HEK293 (cell line): ENCODE data around the gene ZNF865.

ENCODE experiments used
- GLI2 ChIP-seq: fragments of 450-650 bp; formaldehyde crosslinking; IDR thresholded peaks from 2 replicates; pipeline ENCODE4; 2017; ENCODE audit warnings: missing biosample characterization, missing genetic modification characterization, low read depth, borderline replicate concordance
- GLIS1 ChIP-seq: fragments of 450-650 bp; formaldehyde crosslinking; IDR thresholded peaks from 2 replicates; pipeline ENCODE4 v1.5.1; 2016; ENCODE audit warnings: missing biosample characterization, missing genetic modification characterization
- HOXC10 ChIP-seq: sonication (generic); formaldehyde crosslinking; IDR thresholded peaks from 2 replicates; pipeline ENCODE4 v1.8.1; 2023; ENCODE audit warnings: mild to moderate bottlenecking, missing genetic modification reagents
- IKZF3 ChIP-seq: fragments of 450-650 bp; IDR thresholded peaks from 2 replicates; pipeline ENCODE4 v1.5.0; 2018; ENCODE audit warnings: missing biosample characterization, mild to moderate bottlenecking, missing genetic modification characterization, moderate library complexity
- KLF9 ChIP-seq: fragments of 450-650 bp; formaldehyde crosslinking; IDR thresholded peaks from 2 replicates; pipeline ENCODE4 v1.5.1; 2016; ENCODE audit warnings: missing biosample characterization, missing genetic modification characterization, low read depth
- OVOL3 ChIP-seq: fragments of 450-650 bp; formaldehyde crosslinking; IDR thresholded peaks from 2 replicates; pipeline ENCODE4 v1.5.1; 2016; ENCODE audit warnings: missing biosample characterization, missing genetic modification characterization
- REPIN1 ChIP-seq: fragments of 450-650 bp; formaldehyde crosslinking; IDR thresholded peaks from 2 replicates; pipeline ENCODE4 v1.5.1; 2017; ENCODE audit warnings: missing biosample characterization, missing genetic modification characterization, low read depth
- WT1 ChIP-seq: fragments of 450-650 bp; formaldehyde crosslinking; IDR thresholded peaks from 2 replicates; pipeline ENCODE4 v1.5.1; 2016; ENCODE audit warnings: missing biosample characterization, missing genetic modification characterization
- YY2 ChIP-seq: fragments of 450-650 bp; formaldehyde crosslinking; IDR thresholded peaks from 2 replicates; pipeline ENCODE4 v1.5.1; 2016; ENCODE audit warnings: missing biosample characterization, missing genetic modification characterization
- ZNF121 ChIP-seq: fragments of 450-650 bp; formaldehyde crosslinking; IDR thresholded peaks from 2 replicates; pipeline ENCODE4 v1.5.1; 2016; ENCODE audit warnings: missing biosample characterization, missing genetic modification characterization
- ZNF138 ChIP-seq: fragments of 450-650 bp; formaldehyde crosslinking; IDR thresholded peaks from 2 replicates; pipeline ENCODE4 v1.5.1; 2016; ENCODE audit warnings: missing biosample characterization, missing genetic modification characterization, borderline replicate concordance
- ZNF146 ChIP-seq: fragments of 450-650 bp; formaldehyde crosslinking; IDR thresholded peaks from 2 replicates; pipeline ENCODE4 v1.5.1; 2016; ENCODE audit warnings: missing biosample characterization, missing genetic modification characterization
- ZNF155 ChIP-seq: fragments of 450-650 bp; formaldehyde crosslinking; IDR thresholded peaks from 2 replicates; pipeline ENCODE4 v1.5.1; 2016; ENCODE audit warnings: missing biosample characterization, missing genetic modification characterization
- ZNF16 ChIP-seq: fragments of 450-650 bp; formaldehyde crosslinking; IDR thresholded peaks from 2 replicates; pipeline ENCODE4 v1.5.1; 2016; ENCODE audit warnings: low read depth, missing biosample characterization, missing genetic modification characterization
- ZNF214 ChIP-seq: fragments of 450-650 bp; formaldehyde crosslinking; IDR thresholded peaks from 2 replicates; pipeline ENCODE4 v1.5.1; 2017; ENCODE audit warnings: missing biosample characterization, mild to moderate bottlenecking, missing genetic modification characterization, borderline replicate concordance
- ZNF248 ChIP-seq: fragments of 450-650 bp; formaldehyde crosslinking; IDR thresholded peaks from 2 replicates; pipeline ENCODE4 v1.5.1; 2017; ENCODE audit warnings: missing biosample characterization, missing genetic modification characterization
- ZNF341 ChIP-seq: fragments of 450-650 bp; formaldehyde crosslinking; IDR thresholded peaks from 2 replicates; pipeline ENCODE4; 2016; ENCODE audit warnings: low read depth, missing biosample characterization, missing genetic modification characterization
- ZNF391 ChIP-seq: fragments of 450-650 bp; formaldehyde crosslinking; IDR thresholded peaks from 2 replicates; pipeline ENCODE4 v1.5.1; 2016; ENCODE audit warnings: low read depth, missing biosample characterization, missing genetic modification characterization, borderline replicate concordance
- ZNF423 ChIP-seq: fragments of 450-650 bp; formaldehyde crosslinking; IDR thresholded peaks from 2 replicates; pipeline ENCODE4 v1.5.1; 2016; ENCODE audit warnings: missing biosample characterization, missing genetic modification characterization
- ZNF48 ChIP-seq: fragments of 450-650 bp; formaldehyde crosslinking; IDR thresholded peaks from 2 replicates; pipeline ENCODE4 v1.5.1; 2016; ENCODE audit warnings: missing biosample characterization, missing genetic modification characterization
- ZNF521 ChIP-seq: fragments of 450-650 bp; formaldehyde crosslinking; IDR thresholded peaks from 2 replicates; pipeline ENCODE4 v1.5.1; 2017; ENCODE audit warnings: missing biosample characterization, mild to moderate bottlenecking, missing genetic modification characterization
- ZNF530 ChIP-seq: fragments of 450-650 bp; formaldehyde crosslinking; IDR thresholded peaks from 2 replicates; pipeline ENCODE4 v1.5.1; 2016; ENCODE audit warnings: low read depth, missing biosample characterization, missing genetic modification characterization
- ZNF561 ChIP-seq: fragments of 450-650 bp; IDR thresholded peaks from 2 replicates; pipeline ENCODE4 v1.5.1; 2018; ENCODE audit warnings: missing biosample characterization, missing genetic modification characterization, borderline replicate concordance
- ZNF571 ChIP-seq: fragments of 450-650 bp; formaldehyde crosslinking; IDR thresholded peaks from 2 replicates; pipeline ENCODE4 v1.5.0; 2017; ENCODE audit warnings: missing biosample characterization, missing genetic modification characterization
- ZNF610 ChIP-seq: fragments of 450-650 bp; formaldehyde crosslinking; IDR thresholded peaks from 2 replicates; pipeline ENCODE4 v1.5.1; 2016; ENCODE audit warnings: missing biosample characterization, missing genetic modification characterization, borderline replicate concordance
- ZNF747 ChIP-seq: fragments of 450-650 bp; formaldehyde crosslinking; IDR thresholded peaks from 2 replicates; pipeline ENCODE4 v1.5.1; 2016; ENCODE audit warnings: missing biosample characterization, missing genetic modification characterization
- ZNF76 ChIP-seq: fragments of 450-650 bp; formaldehyde crosslinking; IDR thresholded peaks from 2 replicates; pipeline ENCODE4; 2016; ENCODE audit warnings: low read depth, missing biosample characterization, missing genetic modification characterization, borderline replicate concordance
- ZNF791 ChIP-seq: fragments of 450-650 bp; formaldehyde crosslinking; IDR thresholded peaks from 2 replicates; pipeline ENCODE4 v1.5.1; 2016; ENCODE audit warnings: missing biosample characterization, missing genetic modification characterization
- ZNF830 ChIP-seq: fragments of 450-650 bp; IDR thresholded peaks from 2 replicates; pipeline ENCODE4 v1.5.0; 2018; ENCODE audit warnings: missing biosample characterization, missing genetic modification characterization, low read depth, mild to moderate bottlenecking, moderate library complexity
- ZNF837 ChIP-seq: fragments of 450-650 bp; formaldehyde crosslinking; IDR thresholded peaks from 2 replicates; pipeline ENCODE4 v1.5.1; 2016; ENCODE audit warnings: missing biosample characterization, missing genetic modification characterization
- ZSCAN16 ChIP-seq: fragments of 450-650 bp; formaldehyde crosslinking; IDR thresholded peaks from 2 replicates; pipeline ENCODE4 v1.5.1; 2016; ENCODE audit warnings: missing biosample characterization, missing genetic modification characterization
- ZSCAN23 ChIP-seq: fragments of 450-650 bp; formaldehyde crosslinking; IDR thresholded peaks from 2 replicates; pipeline ENCODE4 v1.5.1; 2016; ENCODE audit warnings: missing biosample characterization, missing genetic modification characterization
- TF ChIP-seq, protein P1 (sequence below): fragments of 450-650 bp; formaldehyde crosslinking; IDR thresholded peaks from 2 replicates; pipeline ENCODE4 v1.5.1; 2016; ENCODE audit warnings: missing biosample characterization, missing genetic modification characterization
- TF ChIP-seq, protein P2 (sequence below): fragments of 450-650 bp; formaldehyde crosslinking; IDR thresholded peaks from 2 replicates; pipeline ENCODE4 v1.5.1; 2016; ENCODE audit warnings: missing biosample characterization, missing genetic modification characterization
- TF ChIP-seq, protein P3 (sequence below): fragments of 450-650 bp; formaldehyde crosslinking; IDR thresholded peaks from 2 replicates; pipeline ENCODE4 v1.5.1; 2017; ENCODE audit warnings: missing biosample characterization, missing genetic modification characterization
- TF ChIP-seq, protein P4 (sequence below): fragments of 450-650 bp; formaldehyde crosslinking; IDR thresholded peaks from 2 replicates; pipeline ENCODE4 v1.5.1; 2017; ENCODE audit warnings: missing biosample characterization, missing genetic modification characterization

ZNF865 gene

DNA sequence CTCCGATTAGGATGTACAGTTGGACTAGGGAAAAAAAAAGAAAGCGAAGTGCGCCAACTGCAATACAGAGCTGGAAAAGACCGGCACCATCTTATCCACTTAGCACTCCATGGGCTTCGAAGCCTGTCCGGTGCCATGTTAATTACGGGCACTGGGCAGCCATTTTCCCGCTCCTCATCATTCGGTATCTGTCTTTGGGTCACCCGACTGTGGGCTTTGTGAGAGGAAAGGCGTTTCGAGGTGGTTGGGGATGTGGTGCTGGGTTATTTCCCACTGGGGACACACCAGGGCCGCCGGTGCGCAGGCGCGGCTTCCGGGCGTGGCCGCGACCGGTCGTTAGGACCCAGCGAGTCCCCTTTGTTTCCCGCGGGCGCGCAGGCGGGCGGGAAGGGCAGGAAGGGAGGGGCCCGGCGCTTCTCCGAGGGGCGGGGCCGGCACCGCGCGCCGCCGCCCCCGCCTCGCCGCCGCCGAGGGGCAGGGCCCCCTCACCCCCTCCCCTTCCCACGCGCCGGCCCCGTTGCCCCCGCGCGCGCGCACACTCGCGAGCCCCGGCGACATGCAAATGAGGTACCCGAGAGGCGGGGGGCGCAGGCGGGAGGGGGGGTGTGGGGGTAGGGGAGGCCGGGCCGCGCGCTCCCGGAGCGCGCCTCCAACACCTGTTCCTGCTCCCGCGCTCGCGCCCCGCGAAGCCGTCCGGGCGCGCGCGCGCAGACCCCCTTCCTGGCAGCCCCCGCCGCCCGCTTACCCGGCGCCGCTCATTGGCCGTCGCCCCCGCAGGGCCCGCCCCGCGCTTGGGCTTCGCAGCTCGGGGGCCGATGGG lies 5.4 kb upstream of the ZNF865 start, which contains the start of gene ZNF524 (continued):
- TF ChIP-seq ZNF837 (no peak), ZNF121 (tag by site-specific recombination) (no peak), ZNF155 (tag by site-specific recombination) (no peak), ZNF214 (no peak), ZNF530 (tag by site-specific recombination) (no peak), ZNF830 (tag by site-specific recombination) (no peak), ZNF571 (no peak), ZNF341 (peak; percentile 56), KLF9 (peak; percentile 75), ZSCAN23 (0 out of 2 replicates have a peak, but pooled peaks have one; percentile 39), YY2 (peak; percentile 98), ZNF146 (no peak), GLIS1 (tag by site-specific recombination) (no peak), REPIN1 (tag by site-specific recombination) (no peak), ZSCAN16 (no peak; the same call in 1 of the 2 replicates), ZNF76 (tag by site-specific recombination) (peak; percentile 82), ZNF391 (peak; percentile 48; the same call in 1 of the 2 replicates), ZNF48 (tag by site-specific recombination) (no peak), WT1 (peak; percentile 43; the same call in 1 of the 2 replicates), ZNF747 (tag by site-specific recombination) (no peak), ZNF521 (tag by site-specific recombination) (no peak), ZNF138 (tag by site-specific recombination) (0 out of 2 replicates have a peak, but pooled peaks have one; percentile 23), ZNF561 (peak; percentile 66), ZNF610 (tag by site-specific recombination) (peak; percentile 87), GLI2 (no peak), HOXC10 (CRISPR knock-in tag) (no peak), ZNF423 (tag by site-specific recombination) (no peak), ZNF791 (tag by site-specific recombination) (no peak), ZNF16 (no peak), ZNF248 (tag by site-specific recombination) (no peak), OVOL3 (tag by site-specific recombination) (no peak), IKZF3 (tag by site-specific recombination) (no peak)
- TF ChIP-seq, protein P1, sequence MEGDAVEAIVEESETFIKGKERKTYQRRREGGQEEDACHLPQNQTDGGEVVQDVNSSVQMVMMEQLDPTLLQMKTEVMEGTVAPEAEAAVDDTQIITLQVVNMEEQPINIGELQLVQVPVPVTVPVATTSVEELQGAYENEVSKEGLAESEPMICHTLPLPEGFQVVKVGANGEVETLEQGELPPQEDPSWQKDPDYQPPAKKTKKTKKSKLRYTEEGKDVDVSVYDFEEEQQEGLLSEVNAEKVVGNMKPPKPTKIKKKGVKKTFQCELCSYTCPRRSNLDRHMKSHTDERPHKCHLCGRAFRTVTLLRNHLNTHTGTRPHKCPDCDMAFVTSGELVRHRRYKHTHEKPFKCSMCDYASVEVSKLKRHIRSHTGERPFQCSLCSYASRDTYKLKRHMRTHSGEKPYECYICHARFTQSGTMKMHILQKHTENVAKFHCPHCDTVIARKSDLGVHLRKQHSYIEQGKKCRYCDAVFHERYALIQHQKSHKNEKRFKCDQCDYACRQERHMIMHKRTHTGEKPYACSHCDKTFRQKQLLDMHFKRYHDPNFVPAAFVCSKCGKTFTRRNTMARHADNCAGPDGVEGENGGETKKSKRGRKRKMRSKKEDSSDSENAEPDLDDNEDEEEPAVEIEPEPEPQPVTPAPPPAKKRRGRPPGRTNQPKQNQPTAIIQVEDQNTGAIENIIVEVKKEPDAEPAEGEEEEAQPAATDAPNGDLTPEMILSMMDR: no peak; the same call in 1 of the 2 replicates
- TF ChIP-seq, protein P2, sequence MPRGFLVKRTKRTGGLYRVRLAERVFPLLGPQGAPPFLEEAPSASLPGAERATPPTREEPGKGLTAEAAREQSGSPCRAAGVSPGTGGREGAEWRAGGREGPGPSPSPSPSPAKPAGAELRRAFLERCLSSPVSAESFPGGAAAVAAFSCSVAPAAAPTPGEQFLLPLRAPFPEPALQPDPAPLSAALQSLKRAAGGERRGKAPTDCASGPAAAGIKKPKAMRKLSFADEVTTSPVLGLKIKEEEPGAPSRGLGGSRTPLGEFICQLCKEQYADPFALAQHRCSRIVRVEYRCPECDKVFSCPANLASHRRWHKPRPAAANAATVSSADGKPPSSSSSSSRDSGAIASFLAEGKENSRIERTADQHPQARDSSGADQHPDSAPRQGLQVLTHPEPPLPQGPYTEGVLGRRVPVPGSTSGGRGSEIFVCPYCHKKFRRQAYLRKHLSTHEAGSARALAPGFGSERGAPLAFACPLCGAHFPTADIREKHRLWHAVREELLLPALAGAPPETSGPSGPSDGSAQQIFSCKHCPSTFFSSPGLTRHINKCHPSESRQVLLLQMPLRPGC (tag by site-specific recombination): no peak
- TF ChIP-seq, protein P3, sequence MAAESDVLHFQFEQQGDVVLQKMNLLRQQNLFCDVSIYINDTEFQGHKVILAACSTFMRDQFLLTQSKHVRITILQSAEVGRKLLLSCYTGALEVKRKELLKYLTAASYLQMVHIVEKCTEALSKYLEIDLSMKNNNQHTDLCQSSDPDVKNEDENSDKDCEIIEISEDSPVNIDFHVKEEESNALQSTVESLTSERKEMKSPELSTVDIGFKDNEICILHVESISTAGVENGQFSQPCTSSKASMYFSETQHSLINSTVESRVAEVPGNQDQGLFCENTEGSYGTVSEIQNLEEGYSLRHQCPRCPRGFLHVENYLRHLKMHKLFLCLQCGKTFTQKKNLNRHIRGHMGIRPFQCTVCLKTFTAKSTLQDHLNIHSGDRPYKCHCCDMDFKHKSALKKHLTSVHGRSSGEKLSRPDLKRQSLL: no peak
- TF ChIP-seq, protein P4, sequence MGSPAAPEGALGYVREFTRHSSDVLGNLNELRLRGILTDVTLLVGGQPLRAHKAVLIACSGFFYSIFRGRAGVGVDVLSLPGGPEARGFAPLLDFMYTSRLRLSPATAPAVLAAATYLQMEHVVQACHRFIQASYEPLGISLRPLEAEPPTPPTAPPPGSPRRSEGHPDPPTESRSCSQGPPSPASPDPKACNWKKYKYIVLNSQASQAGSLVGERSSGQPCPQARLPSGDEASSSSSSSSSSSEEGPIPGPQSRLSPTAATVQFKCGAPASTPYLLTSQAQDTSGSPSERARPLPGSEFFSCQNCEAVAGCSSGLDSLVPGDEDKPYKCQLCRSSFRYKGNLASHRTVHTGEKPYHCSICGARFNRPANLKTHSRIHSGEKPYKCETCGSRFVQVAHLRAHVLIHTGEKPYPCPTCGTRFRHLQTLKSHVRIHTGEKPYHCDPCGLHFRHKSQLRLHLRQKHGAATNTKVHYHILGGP (tag by site-specific recombination): no peak
